ENCODE data around the gene CCDC88C. TPM values are rescaled to one million over a fixed set of nuclear protein-coding genes. Genes with fewer than 3 reads are reported as not detected.

The CCDC88C gene
- total and polyA plus RNA-seq, 8 donors: 26.2 to 41.8 (median 31.6) TPM

- Histone ChIP-seq H3K9me3 (no peaks in the 10 kb centered on the region), H3K4me1 (peaks cover 3 to 7% of the 10 kb centered on the region in 2 donors), H3K36me3 (peaks cover 0 to 92% of the 10 kb centered on the region in 2 donors), H3K27ac (no peak overlapping the region), H3K4me3 (no peak overlapping the region), H3K27me3 (no peaks in the 10 kb centered on the region)
- TF ChIP-seq, protein P1, sequence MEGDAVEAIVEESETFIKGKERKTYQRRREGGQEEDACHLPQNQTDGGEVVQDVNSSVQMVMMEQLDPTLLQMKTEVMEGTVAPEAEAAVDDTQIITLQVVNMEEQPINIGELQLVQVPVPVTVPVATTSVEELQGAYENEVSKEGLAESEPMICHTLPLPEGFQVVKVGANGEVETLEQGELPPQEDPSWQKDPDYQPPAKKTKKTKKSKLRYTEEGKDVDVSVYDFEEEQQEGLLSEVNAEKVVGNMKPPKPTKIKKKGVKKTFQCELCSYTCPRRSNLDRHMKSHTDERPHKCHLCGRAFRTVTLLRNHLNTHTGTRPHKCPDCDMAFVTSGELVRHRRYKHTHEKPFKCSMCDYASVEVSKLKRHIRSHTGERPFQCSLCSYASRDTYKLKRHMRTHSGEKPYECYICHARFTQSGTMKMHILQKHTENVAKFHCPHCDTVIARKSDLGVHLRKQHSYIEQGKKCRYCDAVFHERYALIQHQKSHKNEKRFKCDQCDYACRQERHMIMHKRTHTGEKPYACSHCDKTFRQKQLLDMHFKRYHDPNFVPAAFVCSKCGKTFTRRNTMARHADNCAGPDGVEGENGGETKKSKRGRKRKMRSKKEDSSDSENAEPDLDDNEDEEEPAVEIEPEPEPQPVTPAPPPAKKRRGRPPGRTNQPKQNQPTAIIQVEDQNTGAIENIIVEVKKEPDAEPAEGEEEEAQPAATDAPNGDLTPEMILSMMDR (IDR thresholded peaks at IDR 0.05): no peak
- intact Hi-C loops (cut with DNase I): loop anchor here (5.0 to 10.0 kb wide), 3 partner anchors 104 to 377 kb away; no protein-coding TSS in a partner anchor
- no peak for ATAC-seq
- DNase-seq: no peak
Measured at GRCh38 chr14:91281346-91281745, 136.3 kb downstream of the CCDC88C start.

- Histone ChIP-seq H3K36me3 (peaks cover 0 to 92% of the 10 kb centered on the region in 2 donors), H3K9me3 (no peaks in the 10 kb centered on the region), H3K4me3 (no peak overlapping the region), H3K27ac (no peak overlapping the region), H3K27me3 (no peaks in the 10 kb centered on the region), H3K4me1 (peaks cover 3 to 7% of the 10 kb centered on the region in 2 donors)
- DNase-seq (no peak), ATAC-seq (no peak)
- intact Hi-C loops (cut with DNase I): loop anchor here (5.0 to 10.0 kb wide), 3 partner anchors 103 to 375 kb away; no protein-coding TSS in a partner anchor
- TF ChIP-seq, protein P1 (IDR thresholded peaks at IDR 0.05): no peak
Measured at GRCh38 chr14:91280129-91280528, 137.5 kb downstream of the CCDC88C start.

GRCh38 chr14:91279354-91279753 lies 138.3 kb downstream of the CCDC88C start:
- H3K4me1 ChIP-seq: peaks cover 3 to 5% of the 10 kb centered on the region in 2 donors
- TF ChIP-seq, protein P1 (IDR thresholded peaks at IDR 0.05): no peak
- no peak for ATAC-seq
- peaks cover 0 to 92% of the 10 kb centered on the region in 2 donors for H3K36me3 ChIP-seq
- no peak for DNase-seq
- no peak overlapping the region for H3K27ac ChIP-seq
- no peaks in the 10 kb centered on the region for H3K9me3 ChIP-seq
- no peaks in the 10 kb centered on the region for H3K27me3 ChIP-seq
- H3K4me3 ChIP-seq: no peak overlapping the region
- intact Hi-C loops (cut with DNase I): no loop called here

- Histone ChIP-seq H3K27ac (no peak overlapping the region), H3K4me3 (no peak overlapping the region), H3K27me3 (no peaks in the 10 kb centered on the region), H3K9me3 (no peaks in the 10 kb centered on the region), H3K36me3 (peaks cover 0 to 92% of the 10 kb centered on the region in 2 donors), H3K4me1 (peaks cover 0 to 10% of the 10 kb centered on the region in 2 donors)
- TF ChIP-seq, protein P1 (IDR thresholded peaks at IDR 0.05): no peak
- ATAC-seq (no peak), DNase-seq (no peak)
- intact Hi-C loops (cut with DNase I): no loop called here
Measured at GRCh38 chr14:91278383-91278715, 139.3 kb downstream of the CCDC88C start.

GRCh38 chr14:91277546-91278382 lies 139.9 kb downstream of the CCDC88C start:
- DNase-seq (no peak), ATAC-seq (no peak)
- H3K4me3 ChIP-seq: no peak overlapping the region
- TF ChIP-seq, protein P1 (IDR thresholded peaks at IDR 0.05): no peak
- H3K4me1 ChIP-seq: peaks cover 0 to 10% of the 10 kb centered on the region in 2 donors
- peaks cover 0 to 92% of the 10 kb centered on the region in 2 donors for H3K36me3 ChIP-seq
- no peaks in the 10 kb centered on the region for H3K9me3 ChIP-seq
- H3K27ac ChIP-seq: no peak overlapping the region
- intact Hi-C loops (cut with DNase I): no loop called here
- H3K27me3 ChIP-seq: no peaks in the 10 kb centered on the region

All from left lung (tissue), 10 donors.